CD4-positive, alpha-beta T cell (primary cell): ENCODE measurements around the gene SF3B4. TPM values are rescaled to one million over a fixed set of nuclear protein-coding genes. Genes with fewer than 3 reads are reported as not detected.

Experiments used
- ATAC-seq: fragments of 200-7000 bp; cut with Tn5 transposase; one replicate; pipeline ENCODE4 v1.10.0; 2022; ENCODE audit warnings: mild to moderate bottlenecking; ENCODE audit not compliant: poor library complexity
- CTCF ChIA-PET: fragments of 350-600 bp; sonication (Branson Sonifier 250); formaldehyde crosslinking; loops from one replicate; lab custom pipeline; 2021; ENCODE audit warnings: antibody characterized with exemption, inconsistent platforms; lab: Charles Lee
- POLR2A ChIA-PET: fragments of 350-600 bp; sonication (Branson Sonifier 250); formaldehyde crosslinking; loops from one replicate; lab custom pipeline; 2021; ENCODE audit warnings: antibody characterized with exemption, inconsistent platforms; lab: Charles Lee
- DNase-seq, 14 experiments: peaks; one replicate each; pipeline ENCODE4 v3.0.0-alpha.2; 2013 to 2020; ENCODE audit warnings: mixed read lengths in 2 of 14
- H3K27ac ChIP-seq, 2 donors: one replicate each; pipeline versions ENCODE4 v1.5.1 to v1.7.0; 2013; ENCODE audit warnings: low read length in 2 of 2, low read depth in 1 of 2, mild to moderate bottlenecking in 1 of 2
- H3K27me3 ChIP-seq, 2 experiments: 1 replicate in 1 of 2; 2 replicates in 1 of 2; pipeline versions ENCODE4 v1.6.1 to v1.7.0; 2013; ENCODE audit warnings: low read length in 2 of 2, control low read depth in 1 of 2, mild to moderate bottlenecking in 1 of 2, moderate library complexity in 1 of 2; ENCODE audit not compliant: insufficient read depth in 2 of 2, control insufficient read depth in 1 of 2
- H3K36me3 ChIP-seq: one replicate; pipeline ENCODE4 v1.6.1; 2013; ENCODE audit warnings: low read length, control low read depth; ENCODE audit not compliant: insufficient read depth
- H3K4me1 ChIP-seq: one replicate; pipeline ENCODE4 v1.6.1; 2013; ENCODE audit warnings: low read length, control low read depth; ENCODE audit not compliant: insufficient read depth
- H3K4me3 ChIP-seq: one replicate; pipeline ENCODE4 v1.5.1; 2013; ENCODE audit warnings: mild to moderate bottlenecking, low read length, moderate library complexity
- H3K9me3 ChIP-seq, 2 experiments: 1 replicate in 1 of 2; 2 replicates in 1 of 2; pipeline versions ENCODE4 v1.6.1 to v1.7.0; 2013; ENCODE audit warnings: low read length in 2 of 2, mild to moderate bottlenecking in 2 of 2, control low read depth in 1 of 2, moderate library complexity in 1 of 2; ENCODE audit not compliant: control insufficient read depth in 1 of 2, insufficient read depth in 1 of 2
- H3K27ac Mint-ChIP-seq: one replicate; pipeline ENCODE4 v1.8.0; 2020; ENCODE audit warnings: mixed read lengths
- H3K27me3 Mint-ChIP-seq: one replicate; pipeline ENCODE4 v1.8.0; 2021; ENCODE audit warnings: mixed read lengths
- H3K36me3 Mint-ChIP-seq: one replicate; pipeline ENCODE4 v1.8.0; 2021; ENCODE audit warnings: low read depth, mixed read lengths
- H3K4me1 Mint-ChIP-seq: one replicate; pipeline ENCODE4 v1.8.0; 2021; ENCODE audit warnings: low read depth, mixed read lengths
- H3K4me3 Mint-ChIP-seq: one replicate; pipeline ENCODE4 v1.8.0; 2020; ENCODE audit warnings: mild to moderate bottlenecking, mixed read lengths
- H3K9me3 Mint-ChIP-seq: one replicate; pipeline ENCODE4 v1.8.0; 2020; ENCODE audit warnings: mixed read lengths
- CTCF ChIP-seq: fragments of 200-600 bp; IDR thresholded peaks from one replicate; pipeline ENCODE4 v1.8.0; 2022; ENCODE audit warnings: antibody characterized with exemption, mild to moderate bottlenecking
- intact Hi-C, 2 experiments: fragments of 100-400 bp; cut with DNase I in 1 of 2; cut with micrococcal nuclease in 1 of 2; formaldehyde crosslinking; loops; one replicate each; pipeline versions ENCODE4 v1.15.1 to v1.9.0; 2023 to 2025; cut with DNase I, micrococcal nuclease
- total RNA-seq, 174 experiments: library from RNA in 2 of 174; stranded (reverse) in 2 of 174; gene quantifications; one replicate each; pipeline ENCODE4 v1.2.3 and lab custom pipeline; 2021 to 2026

Gene SF3B4
- total RNA-seq, 2 experiments from 2014 or later = 38.0 to 38.6 TPM

- no peak for ATAC-seq
- ChIA-PET CTCF (no interaction called here), POLR2A (no interaction called here)
- no peaks in the 10 kb centered on the region for H3K27me3 Mint-ChIP-seq
- Histone ChIP-seq H3K27me3 (no peaks in the 10 kb centered on the region), H3K9me3 (no peaks in the 10 kb centered on the region), H3K4me3 (no peak overlapping the region), H3K4me1 (no peaks in the 10 kb centered on the region), H3K27ac (no peak overlapping the region), H3K36me3 (peaks cover 47% of the 10 kb centered on the region)
- TF ChIP-seq CTCF = no peak
- no peaks in the 10 kb centered on the region for H3K9me3 Mint-ChIP-seq
- intact Hi-C loops = no loop called here
- H3K4me3 Mint-ChIP-seq = no peak overlapping the region
- peaks cover 6% of the 10 kb centered on the region for H3K4me1 Mint-ChIP-seq
- DNase-seq = no peak
- H3K27ac Mint-ChIP-seq = no peak overlapping the region
- peaks cover 56% of the 10 kb centered on the region for H3K36me3 Mint-ChIP-seq
These were observed 40.0 kb upstream of the SF3B4 start for GRCh38 chr1:149967646-149968045.

DNA sequence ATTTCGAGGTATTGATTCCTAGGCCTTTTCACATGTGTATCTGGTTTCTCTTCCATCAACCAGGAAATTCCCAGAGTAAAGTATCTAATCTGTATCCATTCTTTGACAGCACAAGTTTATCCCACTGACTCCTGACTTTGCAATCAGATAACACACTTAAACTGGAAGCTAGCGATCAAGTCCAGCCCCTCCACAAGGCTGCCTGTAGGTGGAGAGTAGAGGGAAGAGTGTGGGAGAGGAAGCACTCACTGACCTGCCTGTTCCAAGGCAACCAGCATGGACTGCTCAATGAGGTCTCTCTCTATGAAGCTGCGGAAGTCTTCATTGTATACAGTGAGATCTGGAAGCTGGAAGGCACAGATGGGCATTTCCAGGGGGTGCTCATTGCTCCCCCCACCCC, 39.4 kb upstream of the SF3B4 start:
- H3K36me3 Mint-ChIP-seq = peaks cover 50% of the 10 kb centered on the region
- Histone ChIP-seq H3K36me3 (peaks cover 44% of the 10 kb centered on the region), H3K9me3 (no peaks in the 10 kb centered on the region), H3K4me1 (peaks cover 3% of the 10 kb centered on the region), H3K4me3 (no peak overlapping the region), H3K27me3 (no peaks in the 10 kb centered on the region), H3K27ac (no peak overlapping the region)
- ChIA-PET CTCF (no interaction called here), POLR2A (no interaction called here)
- no peaks in the 10 kb centered on the region for H3K9me3 Mint-ChIP-seq
- H3K27me3 Mint-ChIP-seq = no peaks in the 10 kb centered on the region
- ATAC-seq (no peak), DNase-seq (no peak)
- peaks cover 12% of the 10 kb centered on the region for H3K4me1 Mint-ChIP-seq
- no peak for TF ChIP-seq CTCF
- intact Hi-C loops = no loop called here
- H3K4me3 Mint-ChIP-seq = no peak overlapping the region
- no peak overlapping the region for H3K27ac Mint-ChIP-seq

DNA sequence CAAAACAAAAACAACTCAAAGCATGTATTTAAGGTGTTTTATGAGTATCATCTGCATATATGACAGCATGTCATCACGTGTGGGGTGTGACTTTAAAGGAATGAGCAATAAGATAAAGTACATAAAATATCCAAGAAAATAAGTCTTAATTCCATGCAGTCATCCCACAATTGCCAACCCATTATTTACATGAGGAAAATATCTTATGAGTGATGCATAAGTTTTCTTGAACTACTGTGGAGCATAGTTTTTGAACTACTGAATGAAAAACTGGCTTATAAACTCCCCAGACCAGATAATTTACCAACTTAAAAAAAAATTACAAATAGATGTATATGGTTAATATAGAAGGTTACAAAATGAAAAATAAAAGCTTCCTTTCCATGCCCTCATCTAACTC, 38.8 kb upstream of the SF3B4 start:
- no peak overlapping the region for H3K4me3 ChIP-seq
- no peaks in the 10 kb centered on the region for H3K27me3 ChIP-seq
- Mint-ChIP-seq H3K36me3 (peaks cover 44% of the 10 kb centered on the region), H3K9me3 (no peaks in the 10 kb centered on the region), H3K4me1 (peaks cover 18% of the 10 kb centered on the region), H3K4me3 (no peak overlapping the region), H3K27me3 (no peaks in the 10 kb centered on the region), H3K27ac (no peak overlapping the region)
- ATAC-seq = no peak
- no peak overlapping the region for H3K27ac ChIP-seq
- no peak for TF ChIP-seq CTCF
- no peak for DNase-seq
- H3K4me1 ChIP-seq = peaks cover 3% of the 10 kb centered on the region
- ChIA-PET POLR2A (interaction anchor here (0.7 kb wide), 1 partner anchor 79 kb away, joined by 4 read pairs; a partner anchor contains a TSS), CTCF (no interaction called here)
- H3K36me3 ChIP-seq = peaks cover 39% of the 10 kb centered on the region
- intact Hi-C loops = no loop called here
- H3K9me3 ChIP-seq = no peaks in the 10 kb centered on the region
